BJ (cell line): Measurements from ENCODE around the gene HDLBP. TPM values are rescaled to one million over a fixed set of nuclear protein-coding genes. Genes with fewer than 3 reads are reported as not detected.

Source experiments
- CTCF ChIA-PET: fragments of 350-600 bp; formaldehyde crosslinking; extraction: SDS; loops from one replicate; lab custom pipeline; 2021; ENCODE audit warnings: antibody characterized with exemption, inconsistent platforms; lab: Yijun Ruan, JAX
- POLR2A ChIA-PET: fragments of 300-600 bp; sonication (Branson Sonifier 250); formaldehyde crosslinking; extraction: SDS; loops from one replicate; lab custom pipeline; 2021; ENCODE audit warnings: antibody characterized with exemption; lab: Charles Lee
- DNase-seq: peaks from one replicate; pipeline ENCODE4 v3.0.0-alpha.2; 2011; ENCODE audit warnings: low read depth
- H3K27me3 ChIP-seq: 2 replicates; pipeline ENCODE4 v1.6.0; 2011; ENCODE audit warnings: low read length; ENCODE audit not compliant: control insufficient read depth, insufficient read depth
- H3K36me3 ChIP-seq: 2 replicates; pipeline ENCODE4 v1.5.1; 2011; ENCODE audit warnings: low read length; ENCODE audit not compliant: control insufficient read depth, insufficient read depth
- H3K4me3 ChIP-seq: 2 replicates; pipeline ENCODE4 v1.5.1; 2011; ENCODE audit warnings: low read depth, mild to moderate bottlenecking, control low read depth, low read length
- polyA plus RNA-seq: library from polyadenylated mRNA; depleted of rRNA; stranded (reverse); fragments of >200 nt; gene quantifications from 2 replicates; pipeline ENCODE4 v1.2.3, GENCODE V29; 2011
- TF ChIP-seq, protein P1 (sequence below): IDR thresholded peaks from 2 replicates; pipeline ENCODE4 v1.5.1; 2011; ENCODE audit warnings: low read depth, mild to moderate bottlenecking, control low read depth, inconsistent platforms, low read length, moderate library complexity; ENCODE audit not compliant: insufficient read depth

Gene HDLBP
- polyA plus RNA-seq, 1 experiment: 948 TPM

DNA sequence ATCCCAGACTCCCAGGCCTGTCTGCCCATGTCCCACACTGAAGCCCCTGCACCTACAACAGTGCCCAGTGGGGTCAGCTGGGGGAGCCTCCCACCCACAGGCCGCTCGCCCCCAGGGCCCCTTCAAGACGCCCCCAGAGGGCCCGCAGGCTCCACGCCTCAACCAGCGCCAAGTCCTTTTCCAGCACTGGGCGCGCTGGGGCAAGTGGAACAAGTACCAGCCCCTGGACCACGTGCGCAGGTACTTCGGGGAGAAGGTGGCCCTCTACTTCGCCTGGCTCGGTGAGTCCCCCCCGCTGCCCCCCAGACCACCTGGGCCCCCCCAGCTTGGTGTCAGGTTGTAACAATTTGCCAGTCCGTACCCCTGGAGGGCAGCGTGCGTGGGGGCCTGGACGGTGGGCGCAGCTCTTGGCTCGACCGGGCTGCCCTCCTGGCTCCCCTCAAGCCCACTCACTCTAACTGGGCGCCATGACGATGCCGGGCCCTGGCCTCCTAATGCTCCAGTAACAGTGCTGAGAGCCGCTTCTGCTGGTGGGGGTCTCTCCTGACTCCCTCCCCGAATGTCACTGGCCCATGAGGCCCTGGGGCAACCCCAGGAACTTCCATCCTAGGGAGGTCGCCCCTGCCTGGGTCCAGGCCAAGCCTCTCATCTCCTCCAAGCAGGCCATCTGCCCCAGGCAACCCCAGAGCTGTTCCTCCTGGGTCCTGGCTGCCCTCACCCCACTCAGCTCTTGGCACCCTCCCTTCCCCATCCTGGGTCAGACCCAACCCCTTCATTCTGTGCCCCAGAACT lies 112.1 kb downstream of the HDLBP start:
- DNase-seq: no peak
- CTCF ChIA-PET: no interaction called here
- POLR2A ChIA-PET: no interaction called here
- Histone ChIP-seq H3K4me3 (no peak overlapping the region), H3K36me3 (no peaks in the 10 kb centered on the region), H3K27me3 (no peaks in the 10 kb centered on the region; the same call in 1 of the 2 replicates)
- TF ChIP-seq, protein P1, sequence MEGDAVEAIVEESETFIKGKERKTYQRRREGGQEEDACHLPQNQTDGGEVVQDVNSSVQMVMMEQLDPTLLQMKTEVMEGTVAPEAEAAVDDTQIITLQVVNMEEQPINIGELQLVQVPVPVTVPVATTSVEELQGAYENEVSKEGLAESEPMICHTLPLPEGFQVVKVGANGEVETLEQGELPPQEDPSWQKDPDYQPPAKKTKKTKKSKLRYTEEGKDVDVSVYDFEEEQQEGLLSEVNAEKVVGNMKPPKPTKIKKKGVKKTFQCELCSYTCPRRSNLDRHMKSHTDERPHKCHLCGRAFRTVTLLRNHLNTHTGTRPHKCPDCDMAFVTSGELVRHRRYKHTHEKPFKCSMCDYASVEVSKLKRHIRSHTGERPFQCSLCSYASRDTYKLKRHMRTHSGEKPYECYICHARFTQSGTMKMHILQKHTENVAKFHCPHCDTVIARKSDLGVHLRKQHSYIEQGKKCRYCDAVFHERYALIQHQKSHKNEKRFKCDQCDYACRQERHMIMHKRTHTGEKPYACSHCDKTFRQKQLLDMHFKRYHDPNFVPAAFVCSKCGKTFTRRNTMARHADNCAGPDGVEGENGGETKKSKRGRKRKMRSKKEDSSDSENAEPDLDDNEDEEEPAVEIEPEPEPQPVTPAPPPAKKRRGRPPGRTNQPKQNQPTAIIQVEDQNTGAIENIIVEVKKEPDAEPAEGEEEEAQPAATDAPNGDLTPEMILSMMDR: no peak

DNA sequence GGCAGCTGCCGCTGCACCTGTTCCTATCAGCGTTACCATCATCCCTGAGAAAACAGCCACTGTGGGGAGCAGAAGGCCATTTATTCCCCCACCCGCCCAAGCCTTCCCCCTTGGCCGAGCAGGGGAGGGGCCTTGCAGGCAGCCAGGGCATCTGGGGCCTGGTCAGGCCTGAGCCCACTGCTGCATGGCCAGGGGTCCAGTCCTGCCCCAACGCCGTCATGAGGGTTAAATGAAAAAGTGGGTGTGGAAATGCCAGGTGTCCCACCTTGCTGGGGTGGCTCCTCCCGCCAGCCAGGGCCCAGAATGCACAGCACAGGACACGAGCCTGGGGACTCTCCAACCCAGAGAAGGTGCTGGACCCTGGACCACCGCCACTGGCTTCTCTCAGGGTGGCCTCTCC lies 112.8 kb downstream of the HDLBP start:
- CTCF ChIA-PET: no interaction called here
- H3K36me3 ChIP-seq: no peaks in the 10 kb centered on the region
- H3K4me3 ChIP-seq: no peak overlapping the region
- POLR2A ChIA-PET: no interaction called here
- DNase-seq: no peak
- H3K27me3 ChIP-seq: no peaks in the 10 kb centered on the region
- TF ChIP-seq, protein P1: no peak

DNA sequence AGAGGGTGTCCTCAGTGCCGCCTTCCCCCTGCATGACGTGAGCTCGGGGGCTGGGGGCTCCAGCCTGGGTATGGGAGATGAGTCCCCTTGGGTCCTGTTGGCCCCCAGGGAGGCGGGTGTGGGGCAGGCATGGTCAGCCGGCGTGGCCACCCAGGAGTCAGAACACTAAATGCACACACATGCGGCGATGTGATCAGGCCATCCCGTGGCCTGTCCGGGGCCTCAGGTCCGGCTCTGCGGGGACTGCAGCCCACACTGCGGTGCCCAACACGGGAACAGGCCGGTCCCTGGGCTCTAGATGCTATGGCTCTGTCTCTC lies 113.2 kb downstream of the HDLBP start:
- no peaks in the 10 kb centered on the region for H3K36me3 ChIP-seq
- DNase-seq: no peak
- TF ChIP-seq, protein P1: no peak
- CTCF ChIA-PET: no interaction called here
- POLR2A ChIA-PET: no interaction called here
- no peaks in the 10 kb centered on the region for H3K27me3 ChIP-seq
- no peak overlapping the region for H3K4me3 ChIP-seq

DNA sequence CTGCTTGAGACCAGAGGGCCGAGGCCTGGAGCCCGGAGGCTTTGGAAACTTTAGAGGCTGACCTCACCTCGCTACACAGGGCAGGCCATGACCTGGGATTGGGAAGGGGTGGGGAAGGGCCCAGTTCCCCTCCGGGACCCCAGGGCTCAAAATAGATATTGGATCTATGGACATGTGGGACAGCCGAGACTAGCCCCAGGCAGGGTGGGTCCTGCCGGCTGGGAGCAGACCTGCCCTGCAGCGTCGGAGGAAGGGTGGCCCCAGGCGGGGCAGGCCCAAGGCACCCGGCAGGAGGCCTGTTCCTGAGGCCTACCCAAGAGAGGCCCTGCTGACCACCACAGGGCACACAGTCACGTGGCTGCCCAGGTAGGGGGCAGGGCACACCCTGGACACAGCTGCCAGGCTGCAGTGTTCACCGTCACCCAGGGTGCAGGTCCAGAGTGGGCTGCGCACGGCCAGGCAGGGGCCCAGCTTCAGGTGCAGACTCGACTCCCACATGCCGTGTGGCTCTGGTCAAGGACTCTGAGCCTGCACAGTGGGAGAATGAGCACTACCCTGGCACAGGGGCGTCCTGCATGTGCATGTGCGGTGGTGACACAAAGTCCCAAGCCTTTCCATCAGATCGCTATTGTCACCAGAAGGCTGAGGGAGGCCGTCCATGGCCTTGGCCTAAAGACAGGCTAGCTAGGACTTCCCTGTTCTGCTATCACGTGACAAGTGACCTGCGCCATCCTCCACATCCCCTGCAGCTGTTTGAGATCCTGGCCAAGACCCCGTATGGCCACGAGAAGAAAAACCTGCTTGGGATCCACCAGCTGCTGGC lies 113.8 kb downstream of the HDLBP start:
- TF ChIP-seq, protein P1: no peak
- H3K27me3 ChIP-seq: no peaks in the 10 kb centered on the region
- CTCF ChIA-PET: no interaction called here
- no peak for DNase-seq
- no peaks in the 10 kb centered on the region for H3K36me3 ChIP-seq
- POLR2A ChIA-PET: no interaction called here
- H3K4me3 ChIP-seq: no peak overlapping the region

DNA sequence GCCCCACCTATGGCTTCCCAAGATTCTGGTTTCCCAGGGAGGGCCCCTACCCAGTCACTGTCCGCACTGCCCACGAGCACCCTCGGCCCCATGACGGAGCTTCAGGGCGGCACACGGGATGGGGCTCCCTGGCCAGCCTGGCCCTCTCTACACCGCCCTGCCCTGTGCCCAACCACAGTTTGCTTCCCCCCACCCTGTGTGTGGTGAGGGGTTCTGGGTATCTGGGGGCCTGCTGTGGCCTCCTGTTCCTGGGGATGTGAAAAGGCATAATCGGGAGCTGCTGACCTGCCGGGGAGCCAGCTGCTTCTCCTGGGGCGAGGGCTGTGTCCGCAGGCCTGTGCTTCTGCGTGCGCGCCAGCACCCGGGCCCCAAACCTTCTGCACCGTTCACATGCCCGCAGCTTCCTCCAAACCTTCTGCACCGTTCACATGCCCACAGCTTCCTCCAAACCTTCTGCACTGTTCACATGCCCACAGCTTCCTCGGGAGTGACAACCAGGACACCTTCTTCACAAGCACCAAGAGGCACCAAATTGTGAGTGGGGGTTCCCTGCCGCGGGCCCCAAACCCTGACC lies 114.6 kb downstream of the HDLBP start:
- ChIA-PET POLR2A (no interaction called here), CTCF (no interaction called here)
- Histone ChIP-seq H3K4me3 (no peak overlapping the region), H3K36me3 (no peaks in the 10 kb centered on the region), H3K27me3 (peaks cover 2% of the 10 kb centered on the region; the same call in 1 of the 2 replicates)
- DNase-seq: no peak
- TF ChIP-seq, protein P1: no peak
